Measurements from ENCODE around the gene RBCK1.

DNA sequence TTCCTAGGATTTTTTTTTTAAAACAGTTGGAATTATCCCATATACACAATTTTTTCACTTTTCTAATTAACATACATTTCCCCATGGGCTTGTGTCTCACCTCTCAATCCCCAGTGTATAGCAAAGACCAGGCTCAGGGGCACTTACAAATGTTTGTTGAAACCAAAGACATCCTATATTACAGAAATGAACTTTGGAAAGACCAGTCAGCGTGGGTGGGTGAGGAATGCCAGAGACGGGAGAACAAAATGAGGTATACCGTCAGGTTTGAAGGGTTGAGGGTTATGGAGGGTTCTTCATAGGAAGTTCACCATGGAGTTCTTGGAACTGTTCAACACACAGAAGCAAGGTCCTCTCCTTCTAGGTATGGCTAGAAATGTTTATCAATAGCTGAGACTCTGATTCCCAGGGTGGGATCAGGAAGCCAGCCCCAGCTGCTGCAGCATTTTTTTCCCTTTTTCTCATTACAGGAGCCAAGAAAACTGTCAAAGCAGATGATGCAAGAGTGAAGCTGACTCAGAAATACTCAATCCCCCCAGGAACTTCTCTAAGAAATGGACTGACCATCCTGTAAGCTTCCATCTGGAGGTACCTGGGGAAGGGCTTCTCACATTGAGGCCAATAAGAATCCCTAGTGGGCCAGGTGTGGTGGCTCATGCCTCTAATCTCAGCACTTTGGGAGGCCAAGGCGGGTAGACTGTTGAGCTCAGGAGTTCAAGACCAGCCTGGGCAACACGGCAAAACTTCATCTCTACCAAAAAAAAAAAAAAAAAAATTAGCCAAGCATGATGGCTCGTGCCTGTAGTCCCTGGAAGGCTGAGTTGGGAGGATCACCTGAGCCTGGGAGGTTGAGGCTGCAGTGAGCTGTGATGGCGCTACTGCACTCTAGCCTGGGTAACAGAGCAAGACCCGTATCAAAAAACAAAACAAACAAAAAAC is 70.2 kb downstream of the RBCK1 start:
- TF ChIP-seq, protein P1, sequence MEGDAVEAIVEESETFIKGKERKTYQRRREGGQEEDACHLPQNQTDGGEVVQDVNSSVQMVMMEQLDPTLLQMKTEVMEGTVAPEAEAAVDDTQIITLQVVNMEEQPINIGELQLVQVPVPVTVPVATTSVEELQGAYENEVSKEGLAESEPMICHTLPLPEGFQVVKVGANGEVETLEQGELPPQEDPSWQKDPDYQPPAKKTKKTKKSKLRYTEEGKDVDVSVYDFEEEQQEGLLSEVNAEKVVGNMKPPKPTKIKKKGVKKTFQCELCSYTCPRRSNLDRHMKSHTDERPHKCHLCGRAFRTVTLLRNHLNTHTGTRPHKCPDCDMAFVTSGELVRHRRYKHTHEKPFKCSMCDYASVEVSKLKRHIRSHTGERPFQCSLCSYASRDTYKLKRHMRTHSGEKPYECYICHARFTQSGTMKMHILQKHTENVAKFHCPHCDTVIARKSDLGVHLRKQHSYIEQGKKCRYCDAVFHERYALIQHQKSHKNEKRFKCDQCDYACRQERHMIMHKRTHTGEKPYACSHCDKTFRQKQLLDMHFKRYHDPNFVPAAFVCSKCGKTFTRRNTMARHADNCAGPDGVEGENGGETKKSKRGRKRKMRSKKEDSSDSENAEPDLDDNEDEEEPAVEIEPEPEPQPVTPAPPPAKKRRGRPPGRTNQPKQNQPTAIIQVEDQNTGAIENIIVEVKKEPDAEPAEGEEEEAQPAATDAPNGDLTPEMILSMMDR (IDR thresholded peaks at IDR 0.05), result no peak
- no peak for TF ChIP-seq POLR2A (IDR thresholded peaks at IDR 0.05)

Measured in vagina (tissue), 2 donors.